HG03521 (cell line): ENCODE measurements around the gene POLA1.

Experiments used
- ATAC-seq: cut with Tn5 transposase; IDR thresholded peaks from one replicate; pipeline ENCODE4 v1.9.1; 2021; ENCODE audit warnings: mild to moderate bottlenecking, moderate library complexity; ENCODE audit not compliant: unreplicated experiment

Gene POLA1

DNA sequence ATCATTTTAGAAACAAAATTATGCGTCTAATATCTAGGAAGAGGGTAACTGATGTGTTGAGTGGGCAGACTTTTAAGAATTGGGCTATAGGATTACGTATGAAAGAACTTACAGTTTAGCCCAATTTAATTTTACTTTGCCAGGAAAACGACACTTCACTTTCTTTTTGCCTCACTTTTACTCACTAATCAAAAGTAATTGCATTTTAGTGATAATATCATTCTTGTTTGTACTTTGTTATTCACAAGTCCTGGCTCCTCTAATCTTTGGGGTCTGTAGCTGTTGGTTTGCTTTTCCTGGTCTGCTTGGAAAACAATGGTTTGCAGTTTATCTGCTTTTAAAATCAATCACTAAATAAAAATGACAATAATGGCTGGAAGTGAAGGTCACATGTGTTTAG, 325.0 kb downstream of the POLA1 start:
- ATAC-seq: no peak

DNA sequence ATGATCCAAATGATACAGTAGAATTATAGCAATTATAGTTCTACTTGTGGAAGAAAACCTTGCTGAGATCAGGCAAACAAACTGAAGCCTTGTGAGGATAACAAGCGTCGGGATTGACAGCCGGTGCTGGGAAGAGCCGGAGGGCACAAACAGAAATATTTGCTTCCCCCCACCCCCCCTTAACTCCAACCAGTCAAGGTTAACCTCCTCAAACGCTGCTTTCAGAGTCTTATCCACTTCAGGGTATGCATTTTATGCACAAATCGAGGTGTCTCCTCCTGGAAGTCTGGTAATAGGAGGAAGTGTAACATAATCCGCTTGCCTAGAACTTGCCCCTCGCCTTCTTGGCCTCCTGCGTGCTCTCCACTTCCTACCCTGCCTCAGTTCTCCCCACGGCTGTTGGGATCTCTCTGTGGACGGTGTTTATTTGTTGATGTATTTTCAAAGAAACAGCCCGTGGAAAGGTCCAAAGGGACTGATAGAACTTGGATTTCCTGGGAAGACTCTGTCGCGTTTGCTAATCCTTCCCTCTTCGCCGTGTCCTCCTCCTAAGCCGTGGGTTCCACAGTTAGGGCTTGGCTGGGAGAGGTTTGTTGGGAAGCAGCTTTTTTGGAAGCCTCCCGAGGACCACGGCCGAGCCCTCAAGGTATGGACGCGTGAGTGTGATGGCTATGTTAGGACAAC, 326.1 kb downstream of the POLA1 start:
- ATAC-seq: no peak

DNA sequence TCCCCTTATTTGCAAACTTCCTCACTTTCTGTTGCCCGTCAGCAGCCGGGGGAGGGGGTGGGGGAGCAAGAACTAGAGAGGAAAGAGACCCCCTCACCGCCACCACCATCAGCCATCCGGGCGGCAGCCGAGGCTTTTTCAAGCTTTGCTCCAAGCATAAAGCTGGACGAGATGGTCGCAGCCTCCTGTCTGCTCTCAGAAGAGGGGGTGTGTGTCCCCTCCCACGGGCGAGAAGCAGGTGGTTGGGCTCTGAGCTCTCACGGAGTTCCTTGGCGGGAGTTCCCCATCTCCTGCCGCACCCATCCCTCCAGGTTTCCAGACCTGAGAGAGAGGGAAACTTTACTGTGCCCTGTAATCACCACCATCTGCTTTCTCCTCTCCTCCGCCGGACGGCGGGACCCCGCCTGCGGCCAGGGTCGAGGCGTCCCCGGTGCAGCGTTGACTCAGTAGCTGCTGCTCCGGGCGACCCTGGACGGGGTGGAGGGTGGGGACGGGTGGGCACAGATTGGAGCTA, 326.7 kb downstream of the POLA1 start:
- ATAC-seq: no peak

DNA sequence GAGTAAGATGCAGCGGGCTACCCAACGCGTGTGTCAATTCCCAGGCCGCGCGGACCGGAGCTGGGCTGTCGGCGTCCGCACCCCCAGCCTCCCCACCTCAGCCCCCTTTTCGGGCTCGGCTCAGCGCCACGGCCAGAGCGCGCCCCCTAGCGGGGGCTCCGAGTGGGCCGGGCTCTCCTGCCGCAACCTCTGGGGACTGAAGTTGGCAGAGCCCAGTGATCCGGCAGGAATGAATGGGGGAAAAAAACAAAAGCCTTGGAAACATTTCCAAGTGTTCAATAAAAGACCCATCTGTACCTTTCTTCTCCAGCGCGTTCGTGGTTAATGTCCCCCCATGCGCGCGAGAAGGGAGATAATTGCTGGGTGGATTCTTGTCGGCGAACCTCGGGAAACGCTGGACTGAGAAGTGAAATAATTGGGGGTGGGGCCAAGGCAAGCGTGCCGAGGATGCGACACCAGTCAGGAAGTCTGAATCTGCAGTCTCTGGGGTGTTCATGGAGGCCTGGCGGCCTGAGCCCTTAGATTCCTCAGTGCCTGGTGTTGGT, 327.3 kb downstream of the POLA1 start:
- ATAC-seq: no peak

DNA sequence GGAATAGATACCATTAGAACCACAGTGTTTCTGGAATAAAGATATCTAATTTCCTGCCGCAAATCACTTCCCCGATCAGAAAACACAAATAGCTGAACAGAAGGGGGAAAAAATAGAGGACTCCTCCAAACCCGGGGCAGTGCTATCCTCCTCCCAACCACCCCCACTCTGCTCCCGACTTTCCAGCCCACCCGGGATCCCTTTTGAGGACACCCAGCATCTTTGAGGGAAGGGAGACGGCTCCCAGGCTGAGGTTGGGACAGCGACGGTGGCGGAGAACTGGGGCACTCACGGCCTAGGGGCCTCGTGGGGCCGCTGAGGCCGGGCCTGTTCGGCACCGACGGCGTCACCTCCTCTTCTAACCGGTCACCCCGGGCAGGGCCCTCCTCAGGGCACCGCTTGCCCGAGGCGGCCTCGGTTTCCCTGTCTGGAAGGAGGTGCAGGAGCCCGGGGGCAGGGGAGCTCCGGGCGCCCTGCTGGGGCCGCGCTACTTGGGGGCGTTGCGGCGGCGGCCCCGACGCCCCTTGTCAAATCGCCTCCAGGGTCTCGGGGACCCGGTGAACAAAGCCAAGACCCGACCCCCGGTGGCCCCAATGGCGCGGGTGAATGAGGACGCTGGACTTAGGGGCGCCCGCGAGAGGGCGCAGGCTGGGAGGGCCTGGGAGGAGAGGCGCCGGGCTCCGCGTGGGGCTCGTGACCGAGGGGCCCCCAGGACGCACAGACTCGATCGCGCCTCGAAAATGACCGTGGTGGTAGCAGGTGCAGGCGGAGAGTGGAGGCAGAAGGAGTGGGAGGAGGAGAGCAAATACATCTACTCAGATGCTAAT, 329.0 kb downstream of the POLA1 start:
- ATAC-seq: no peak

DNA sequence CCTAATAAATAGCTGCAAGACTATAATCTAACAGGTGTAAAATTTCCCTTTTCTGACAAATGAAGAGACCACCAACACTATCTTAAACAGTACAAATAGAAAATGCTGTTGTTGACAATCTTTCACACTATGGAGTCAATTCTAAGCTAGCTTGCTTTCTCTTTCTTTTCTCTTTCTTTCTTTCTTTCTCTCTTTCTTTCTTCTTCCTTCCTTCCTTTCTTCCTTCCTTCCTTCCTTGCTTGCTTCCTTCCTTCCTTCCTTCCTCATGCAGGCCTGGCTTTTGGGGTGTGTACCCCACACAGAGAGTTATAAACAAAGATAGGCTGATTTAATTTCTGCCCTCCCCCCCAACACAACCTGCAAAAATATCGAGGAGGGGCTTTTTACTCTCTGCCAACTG, 330.2 kb downstream of the POLA1 start:
- no peak for ATAC-seq

DNA sequence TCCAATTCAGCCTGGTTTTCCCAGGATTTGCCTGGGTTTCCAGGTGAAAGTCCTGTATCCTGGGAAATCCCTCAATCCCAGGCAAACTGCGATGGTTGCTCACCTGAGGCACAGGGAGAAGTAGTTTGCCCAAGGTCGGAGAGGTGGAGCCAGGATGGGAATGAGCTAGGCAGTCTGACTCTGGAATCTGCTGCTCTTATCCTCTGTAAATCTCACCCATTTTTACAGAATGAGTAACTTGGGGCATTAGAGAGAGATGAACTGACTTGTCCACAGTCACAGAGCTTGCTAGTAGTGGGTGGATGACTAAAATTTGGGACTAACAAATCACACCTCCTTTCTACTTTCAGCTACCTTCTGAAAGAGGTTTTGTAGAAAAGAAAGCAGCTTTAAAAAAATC, 331.9 kb downstream of the POLA1 start:
- ATAC-seq: no peak

DNA sequence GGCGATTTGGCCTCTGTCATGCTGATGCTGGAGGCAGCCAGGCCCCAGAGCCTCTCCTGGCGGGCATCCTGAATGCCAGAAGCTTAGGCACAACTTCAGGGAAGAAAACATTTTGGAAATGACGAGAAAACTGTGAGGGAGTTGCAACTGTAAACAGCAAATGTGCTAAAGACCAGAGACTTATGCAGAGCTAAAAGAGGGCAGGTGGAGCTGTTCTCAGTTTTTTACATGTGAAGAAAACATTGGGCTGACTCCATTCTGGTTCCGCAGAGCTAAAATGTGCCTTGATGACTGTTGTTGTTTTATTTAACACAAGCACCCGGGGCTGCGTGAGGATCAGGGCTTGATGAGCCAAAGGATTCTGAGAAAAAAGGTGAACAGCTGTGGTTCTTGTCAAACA, 332.9 kb downstream of the POLA1 start:
- no peak for ATAC-seq

DNA sequence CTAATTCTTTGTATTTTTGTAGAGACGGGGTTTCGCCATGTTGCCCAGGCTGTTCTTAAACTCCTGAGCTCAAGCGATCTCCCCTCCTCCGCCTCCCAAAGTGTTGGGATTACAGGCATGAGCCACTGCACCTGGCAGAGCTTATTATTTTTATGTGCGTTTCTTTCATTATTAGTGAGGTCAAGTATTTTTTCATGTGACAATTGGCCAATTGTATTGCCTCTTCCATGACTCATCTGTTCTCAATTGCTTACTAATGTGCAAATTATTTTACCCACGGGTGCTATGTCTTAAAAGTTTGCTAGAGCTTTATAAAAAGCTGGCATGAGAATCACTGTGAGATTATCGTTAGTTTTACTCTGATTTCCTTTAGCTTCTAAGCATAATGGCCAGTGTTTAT, 335.0 kb downstream of the POLA1 start:
- no peak for ATAC-seq

DNA sequence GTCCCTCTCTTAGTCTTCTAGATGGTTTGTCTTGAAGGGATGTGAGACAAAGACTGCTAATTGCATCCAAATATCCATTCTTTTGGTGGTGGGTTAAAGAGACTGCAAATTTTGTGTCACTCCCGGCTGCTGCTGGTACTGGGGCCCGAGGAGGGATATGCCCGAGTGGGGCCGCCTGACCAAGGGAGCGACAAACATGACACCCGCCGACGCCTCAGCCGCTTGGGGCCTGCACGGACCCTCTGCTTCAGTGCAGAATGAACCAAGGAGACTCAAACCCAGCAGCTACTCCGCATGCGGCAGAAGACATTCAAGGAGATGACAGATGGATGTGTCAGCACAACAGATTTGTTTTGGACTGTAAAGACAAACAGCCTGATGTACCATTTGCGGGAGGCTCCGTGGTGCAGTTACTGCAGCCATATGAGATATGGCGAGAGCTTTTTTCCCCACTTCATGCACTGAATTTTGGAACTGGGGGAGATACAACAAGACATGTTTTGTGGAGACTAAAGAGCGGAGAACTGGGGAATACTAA, 335.6 kb downstream of the POLA1 start:
- no peak for ATAC-seq

DNA sequence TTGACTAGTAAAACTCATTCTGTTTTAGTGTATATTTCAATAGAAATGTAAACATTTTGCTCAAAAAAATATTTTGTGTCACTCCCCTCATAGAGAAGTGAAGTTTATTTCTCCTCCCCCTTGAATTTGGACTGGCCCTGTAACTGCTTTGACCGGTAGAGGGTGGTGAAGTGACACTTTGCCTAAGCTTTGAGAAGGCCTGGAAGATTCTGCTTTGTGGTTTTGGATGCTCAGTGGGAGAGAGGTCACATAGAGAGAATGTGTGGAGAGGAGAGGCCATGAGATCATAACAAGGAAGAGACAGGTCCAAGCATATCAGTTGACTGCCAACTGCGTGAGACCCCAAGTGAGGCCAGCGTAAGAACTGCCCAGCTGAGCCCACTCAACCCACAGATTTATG, 341.2 kb downstream of the POLA1 start:
- no peak for ATAC-seq

DNA sequence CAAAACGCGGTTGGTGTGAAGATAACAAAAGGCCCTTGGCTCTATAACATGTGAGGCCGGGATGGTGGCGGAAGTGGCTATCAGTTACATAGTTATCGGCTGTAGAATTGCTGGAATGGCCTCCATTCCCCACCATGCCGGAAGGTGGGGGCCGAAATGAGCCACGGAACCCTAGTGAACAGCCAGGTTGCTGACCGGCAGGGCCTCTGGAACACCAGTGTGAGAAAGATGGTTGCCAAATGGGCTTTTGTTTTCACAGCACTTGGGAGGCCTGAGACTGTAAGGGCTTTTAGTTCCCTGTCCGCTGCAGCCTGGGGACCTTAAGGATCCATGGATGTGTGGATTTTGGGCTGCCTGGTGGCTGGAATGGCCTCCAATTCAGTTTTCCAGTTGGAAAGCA, 345.3 kb downstream of the POLA1 start:
- no peak for ATAC-seq

DNA sequence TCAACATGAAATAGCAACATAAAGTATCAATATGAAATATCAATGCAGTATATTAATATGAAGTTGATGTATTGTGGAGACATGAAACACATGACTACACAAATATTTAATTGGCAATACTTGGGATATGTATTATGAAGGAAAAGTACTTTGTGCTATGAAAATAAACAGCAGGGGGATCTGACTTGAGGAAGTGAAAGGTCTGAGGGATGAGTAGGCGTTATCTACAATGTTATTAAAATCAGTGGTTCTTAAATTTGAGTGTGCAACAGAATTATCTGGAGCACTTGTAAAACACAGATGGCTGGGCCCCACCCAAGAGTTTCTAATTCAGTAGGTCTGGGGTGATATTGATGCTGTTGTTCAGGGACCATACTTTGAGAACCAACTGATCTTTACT, 349.5 kb downstream of the POLA1 start:
- ATAC-seq: no peak
